ENCODE data around the gene NOTCH1. TPM values are rescaled to one million over a fixed set of nuclear protein-coding genes. Genes with fewer than 3 reads are reported as not detected.

The NOTCH1 gene
- total and polyA plus RNA-seq, 8 donors: 1.4 to 338 (median 19.1) TPM

GRCh38 chr9:136544964-136545691 is 720 bp downstream of the NOTCH1 start:
- Histone ChIP-seq H3K27ac (peak overlapping the region; percentile 78 to 97 (median 95)), H3K4me3 (peak overlapping the region; percentile 70 to 92 (median 90)), H3K9me3 (no peaks in the 10 kb centered on the region), H3K36me3 (peaks cover 3 to 21% (median 8%) of the 10 kb centered on the region in 4 donors), H3K27me3 (no peaks in the 10 kb centered on the region), H3K4me1 (peaks cover 54 to 87% (median 79%) of the 10 kb centered on the region in 4 donors)
- intact Hi-C loops (cut with DNase I; ENCODE audit: low total_unique reads): loop anchor here (10.0 kb wide), 1 partner anchor 80 kb away; no protein-coding TSS in a partner anchor
- peak in 1 of 2 donors; percentile 63 for DNase-seq
- TF ChIP-seq POLR2A (IDR thresholded peaks at IDR 0.05) (no peak), POLR2AphosphoS5 (IDR thresholded peaks at IDR 0.05) (no peak), CTCF (IDR thresholded peaks at IDR 0.05) (no peak), EP300 (IDR thresholded peaks at IDR 0.05) (no peak)
- 0 to 1% (median 1%) methylated on average over 29 to 82 of the region's 82 CpGs for whole genome bisulfite sequencing, 5 donors

GRCh38 chr9:136544548-136544963 is 1.3 kb downstream of the NOTCH1 start:
- peak overlapping the region; percentile 70 to 92 (median 90) for H3K4me3 ChIP-seq
- no peak for TF ChIP-seq EP300 (IDR thresholded peaks at IDR 0.05)
- TF ChIP-seq POLR2A (IDR thresholded peaks at IDR 0.05): no peak
- TF ChIP-seq CTCF (IDR thresholded peaks at IDR 0.05): no peak
- intact Hi-C loops (cut with DNase I; ENCODE audit: low total_unique reads): loop anchor here (10.0 kb wide), 1 partner anchor 80 kb away; no protein-coding TSS in a partner anchor
- WGBS, 5 donors: 0 to 1% (median 1%) methylated on average over 20 to 31 of the region's 31 CpGs
- peak overlapping the region; percentile 78 to 97 (median 95) for H3K27ac ChIP-seq
- peak; percentile 57 to 90 for DNase-seq
- peaks cover 3 to 21% (median 8%) of the 10 kb centered on the region in 4 donors for H3K36me3 ChIP-seq
- H3K27me3 ChIP-seq: no peaks in the 10 kb centered on the region
- peaks cover 57 to 87% (median 79%) of the 10 kb centered on the region in 4 donors for H3K4me1 ChIP-seq
- no peaks in the 10 kb centered on the region for H3K9me3 ChIP-seq

- intact Hi-C loops (cut with DNase I; ENCODE audit: low total_unique reads): loop anchor here (10.0 kb wide), 1 partner anchor 81 kb away; no protein-coding TSS in a partner anchor
- peak in 1 of 2 donors; percentile 79 for DNase-seq
- 39 to 62% (median 50%) methylated on average over 15 to 31 of the region's 31 CpGs for WGBS, 5 donors
Observed at GRCh38 chr9:136543830-136544547, 1.9 kb downstream of the NOTCH1 start.

More at GRCh38 chr9:136543830-136544547, 1.9 kb downstream of the NOTCH1 start:
- peak overlapping the region; percentile 78 to 97 (median 95) for H3K27ac ChIP-seq
- peaks cover 3 to 21% (median 8%) of the 10 kb centered on the region in 4 donors for H3K36me3 ChIP-seq
- H3K27me3 ChIP-seq: no peaks in the 10 kb centered on the region
- peak overlapping the region; percentile 70 to 92 (median 90) for H3K4me3 ChIP-seq
- H3K9me3 ChIP-seq: no peaks in the 10 kb centered on the region
- peaks cover 61 to 87% (median 82%) of the 10 kb centered on the region in 4 donors for H3K4me1 ChIP-seq
- no peak for TF ChIP-seq CTCF (IDR thresholded peaks at IDR 0.05)
- TF ChIP-seq EP300 (IDR thresholded peaks at IDR 0.05): no peak
- TF ChIP-seq POLR2AphosphoS5 (IDR thresholded peaks at IDR 0.05): no peak
- TF ChIP-seq POLR2A (IDR thresholded peaks at IDR 0.05): no peak
